GM23338 (cell line): ENCODE data around the gene ULBP3. TPM values are rescaled to one million over a fixed set of nuclear protein-coding genes. Genes with fewer than 3 reads are reported as not detected.

Source experiments
- ATAC-seq: fragments of 200-7000 bp; cut with Tn5 transposase; 3 replicates; pipeline ENCODE4 v1.9.1; 2020
- DNase-seq: peaks from one replicate; pipeline ENCODE4 v3.0.0-alpha.2; 2015; ENCODE audit warnings: low spot score
- H2AFZ ChIP-seq: fragments of 200-600 bp; sonication (generic); 2 replicates; pipeline ENCODE4 v1.8.0; 2016; ENCODE audit warnings: antibody characterized with exemption, mild to moderate bottlenecking, moderate library complexity
- H3F3A ChIP-seq: fragments of 200-600 bp; sonication (generic); replicated peaks from 2 replicates; pipeline ENCODE4 v1.8.0; 2017; ENCODE audit warnings: antibody characterized with exemption, mixed run types, low read depth
- H3K27ac ChIP-seq: fragments of 200-600 bp; sonication (generic); 2 replicates; pipeline ENCODE4 v1.6.1; 2016; ENCODE audit warnings: low read depth
- H3K27me3 ChIP-seq: fragments of 200-600 bp; sonication (generic); 2 replicates; pipeline ENCODE4 v1.8.0; 2016; ENCODE audit warnings: mild to moderate bottlenecking, mixed run types, moderate library complexity; ENCODE audit not compliant: insufficient read depth
- H3K36me3 ChIP-seq: fragments of 200-600 bp; sonication (generic); 2 replicates; pipeline ENCODE4 v1.8.0; 2016; ENCODE audit warnings: mild to moderate bottlenecking; ENCODE audit not compliant: insufficient read depth
- H3K4me1 ChIP-seq: fragments of 200-600 bp; sonication (generic); 2 replicates; pipeline ENCODE4 v1.8.0; 2016; ENCODE audit warnings: mild to moderate bottlenecking, moderate library complexity; ENCODE audit not compliant: insufficient read depth
- H3K4me2 ChIP-seq: fragments of 200-600 bp; sonication (generic); 2 replicates; pipeline ENCODE4 v1.7.1; 2017; ENCODE audit warnings: mixed run types
- H3K4me3 ChIP-seq: fragments of 200-600 bp; sonication (generic); 2 replicates; pipeline ENCODE4 v1.6.1; 2016; ENCODE audit warnings: mixed run types
- H3K79me2 ChIP-seq: fragments of 200-600 bp; sonication (generic); replicated peaks from 2 replicates; pipeline ENCODE4 v1.8.0; 2017; ENCODE audit warnings: mild to moderate bottlenecking; ENCODE audit not compliant: insufficient read depth
- H3K9me2 ChIP-seq: fragments of 200-600 bp; sonication (generic); 2 replicates; pipeline ENCODE4 v1.8.0; 2017; ENCODE audit not compliant: insufficient read depth
- H4K20me1 ChIP-seq: fragments of 200-600 bp; sonication (generic); replicated peaks from 2 replicates; pipeline ENCODE4 v1.8.0; 2017; ENCODE audit warnings: mild to moderate bottlenecking; ENCODE audit not compliant: insufficient read depth
- H3K27ac Mint-ChIP-seq: 2 replicates; pipeline ENCODE4 v1.8.0; 2020; ENCODE audit warnings: inconsistent platforms, mild to moderate bottlenecking, moderate library complexity, mixed read lengths
- H3K27me3 Mint-ChIP-seq: 3 replicates; pipeline ENCODE4 v1.8.0; 2022; ENCODE audit warnings: low read depth, mild to moderate bottlenecking, moderate library complexity, mixed read lengths, inconsistent platforms; ENCODE audit not compliant: insufficient read depth, poor library complexity
- H3K36me3 Mint-ChIP-seq: 3 replicates; pipeline ENCODE4 v1.8.0; 2021; ENCODE audit warnings: low read depth, mild to moderate bottlenecking, inconsistent platforms, moderate library complexity, mixed read lengths
- H3K4me1 Mint-ChIP-seq: 3 replicates; pipeline ENCODE4 v1.8.0; 2020; ENCODE audit warnings: mild to moderate bottlenecking, inconsistent platforms, mixed read lengths
- H3K4me3 Mint-ChIP-seq: 3 replicates; pipeline ENCODE4 v1.8.0; 2021; ENCODE audit warnings: moderate library complexity, mild to moderate bottlenecking, inconsistent platforms, mixed read lengths
- H3K9me3 Mint-ChIP-seq: 3 replicates; pipeline ENCODE4 v1.8.0; 2020; ENCODE audit warnings: moderate library complexity, mild to moderate bottlenecking, inconsistent platforms, mixed read lengths
- CREB1 ChIP-seq: fragments of 250-450 bp; sonication (Bioruptor Pico); IDR thresholded peaks from 2 replicates; pipeline ENCODE4 v1.5.0; 2020; ENCODE audit warnings: low read depth, mild to moderate bottlenecking, moderate library complexity
- EZH2phosphoT487 ChIP-seq: fragments of 200-600 bp; sonication (generic); IDR thresholded peaks from one replicate; pipeline ENCODE4 v1.8.1; 2018; ENCODE audit warnings: antibody characterized with exemption; ENCODE audit not compliant: unreplicated experiment
- JUNB ChIP-seq: IDR thresholded peaks from one replicate; pipeline ENCODE4 v1.6.1; 2016; ENCODE audit warnings: antibody characterized with exemption; ENCODE audit not compliant: unreplicated experiment
- NANOG ChIP-seq: IDR thresholded peaks from 2 replicates; pipeline ENCODE4 v1.6.1; 2016; ENCODE audit warnings: antibody characterized with exemption, borderline replicate concordance
- POLR2AphosphoS5 ChIP-seq: IDR thresholded peaks from 2 replicates; pipeline ENCODE4 v1.6.1; 2016; ENCODE audit warnings: antibody characterized with exemption, low read depth
- STAT1 ChIP-seq: IDR thresholded peaks from one replicate; pipeline ENCODE4 v1.6.1; 2016; ENCODE audit warnings: antibody characterized with exemption; ENCODE audit not compliant: unreplicated experiment
- ZNF114 ChIP-seq: fragments of 250-450 bp; sonication (Bioruptor Pico); IDR thresholded peaks from 2 replicates; pipeline ENCODE4 v1.5.0; 2020; ENCODE audit warnings: mild to moderate bottlenecking, moderate library complexity
- ZNF331 ChIP-seq: fragments of 250-450 bp; sonication (Bioruptor Pico); IDR thresholded peaks from 2 replicates; pipeline ENCODE4 v1.5.0; 2020; ENCODE audit warnings: low read depth, mild to moderate bottlenecking, moderate library complexity
- polyA plus RNA-seq: library from polyadenylated mRNA; unstranded; fragments of >200 nt; fragmentation: Nextera tagmentation; extraction: Ambion mirVana; gene quantifications from 2 replicates; pipeline ENCODE4 v1.2.1, GENCODE V29; 2016
- total RNA-seq: library from RNA; depleted of rRNA; stranded (reverse); fragments of >200 nt; shearing (Covaris generic); gene quantifications from 2 replicates; pipeline ENCODE4 v1.2.3, GENCODE V29; 2014
- TF ChIP-seq, protein P1 (sequence below): fragments of 250-450 bp; sonication (Bioruptor Pico); IDR thresholded peaks from 2 replicates; pipeline ENCODE4 v1.5.0; 2020; ENCODE audit warnings: mild to moderate bottlenecking, moderate library complexity
- TF ChIP-seq, protein P2 (sequence below), 2 experiments: fragments of 200-600 bp in 1 of 2; sonication (generic) in 1 of 2; conservative IDR thresholded peaks; 2 replicates each; pipeline versions ENCODE4 v1.5.1 to v1.6.1; 2016 to 2017; ENCODE audit warnings: antibody characterized with exemption in 2 of 2, low read depth in 2 of 2, mild to moderate bottlenecking in 2 of 2, moderate library complexity in 1 of 2
- TF ChIP-seq, protein P3 (sequence below): IDR thresholded peaks from one replicate; pipeline ENCODE4 v1.6.1; 2018; ENCODE audit warnings: antibody characterized with exemption; ENCODE audit not compliant: unreplicated experiment

The ULBP3 gene
- total and polyA plus RNA-seq, 2 experiments from 2014 or later: 0.60 to 4.2 TPM

DNA sequence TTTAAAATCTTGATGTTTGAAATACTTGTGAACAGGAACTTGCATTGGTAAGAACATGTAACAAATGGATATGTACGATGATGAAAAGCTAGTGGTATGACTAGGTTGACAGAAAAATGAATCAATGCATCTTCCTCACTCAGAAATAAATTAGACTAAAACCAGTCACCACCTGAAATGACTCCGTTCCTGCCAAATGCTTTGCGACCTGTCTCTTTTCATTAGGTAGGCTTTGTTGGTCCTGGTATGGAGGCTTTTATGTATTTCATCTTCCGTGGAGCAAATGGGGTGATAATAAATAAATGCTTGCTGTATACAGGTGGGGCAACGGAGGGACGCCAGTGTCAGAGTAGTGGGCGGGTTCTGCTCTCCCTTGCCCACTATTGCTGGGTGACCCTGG lies 17.1 kb upstream of the ULBP3 start (continued):
- TF ChIP-seq, protein P1, sequence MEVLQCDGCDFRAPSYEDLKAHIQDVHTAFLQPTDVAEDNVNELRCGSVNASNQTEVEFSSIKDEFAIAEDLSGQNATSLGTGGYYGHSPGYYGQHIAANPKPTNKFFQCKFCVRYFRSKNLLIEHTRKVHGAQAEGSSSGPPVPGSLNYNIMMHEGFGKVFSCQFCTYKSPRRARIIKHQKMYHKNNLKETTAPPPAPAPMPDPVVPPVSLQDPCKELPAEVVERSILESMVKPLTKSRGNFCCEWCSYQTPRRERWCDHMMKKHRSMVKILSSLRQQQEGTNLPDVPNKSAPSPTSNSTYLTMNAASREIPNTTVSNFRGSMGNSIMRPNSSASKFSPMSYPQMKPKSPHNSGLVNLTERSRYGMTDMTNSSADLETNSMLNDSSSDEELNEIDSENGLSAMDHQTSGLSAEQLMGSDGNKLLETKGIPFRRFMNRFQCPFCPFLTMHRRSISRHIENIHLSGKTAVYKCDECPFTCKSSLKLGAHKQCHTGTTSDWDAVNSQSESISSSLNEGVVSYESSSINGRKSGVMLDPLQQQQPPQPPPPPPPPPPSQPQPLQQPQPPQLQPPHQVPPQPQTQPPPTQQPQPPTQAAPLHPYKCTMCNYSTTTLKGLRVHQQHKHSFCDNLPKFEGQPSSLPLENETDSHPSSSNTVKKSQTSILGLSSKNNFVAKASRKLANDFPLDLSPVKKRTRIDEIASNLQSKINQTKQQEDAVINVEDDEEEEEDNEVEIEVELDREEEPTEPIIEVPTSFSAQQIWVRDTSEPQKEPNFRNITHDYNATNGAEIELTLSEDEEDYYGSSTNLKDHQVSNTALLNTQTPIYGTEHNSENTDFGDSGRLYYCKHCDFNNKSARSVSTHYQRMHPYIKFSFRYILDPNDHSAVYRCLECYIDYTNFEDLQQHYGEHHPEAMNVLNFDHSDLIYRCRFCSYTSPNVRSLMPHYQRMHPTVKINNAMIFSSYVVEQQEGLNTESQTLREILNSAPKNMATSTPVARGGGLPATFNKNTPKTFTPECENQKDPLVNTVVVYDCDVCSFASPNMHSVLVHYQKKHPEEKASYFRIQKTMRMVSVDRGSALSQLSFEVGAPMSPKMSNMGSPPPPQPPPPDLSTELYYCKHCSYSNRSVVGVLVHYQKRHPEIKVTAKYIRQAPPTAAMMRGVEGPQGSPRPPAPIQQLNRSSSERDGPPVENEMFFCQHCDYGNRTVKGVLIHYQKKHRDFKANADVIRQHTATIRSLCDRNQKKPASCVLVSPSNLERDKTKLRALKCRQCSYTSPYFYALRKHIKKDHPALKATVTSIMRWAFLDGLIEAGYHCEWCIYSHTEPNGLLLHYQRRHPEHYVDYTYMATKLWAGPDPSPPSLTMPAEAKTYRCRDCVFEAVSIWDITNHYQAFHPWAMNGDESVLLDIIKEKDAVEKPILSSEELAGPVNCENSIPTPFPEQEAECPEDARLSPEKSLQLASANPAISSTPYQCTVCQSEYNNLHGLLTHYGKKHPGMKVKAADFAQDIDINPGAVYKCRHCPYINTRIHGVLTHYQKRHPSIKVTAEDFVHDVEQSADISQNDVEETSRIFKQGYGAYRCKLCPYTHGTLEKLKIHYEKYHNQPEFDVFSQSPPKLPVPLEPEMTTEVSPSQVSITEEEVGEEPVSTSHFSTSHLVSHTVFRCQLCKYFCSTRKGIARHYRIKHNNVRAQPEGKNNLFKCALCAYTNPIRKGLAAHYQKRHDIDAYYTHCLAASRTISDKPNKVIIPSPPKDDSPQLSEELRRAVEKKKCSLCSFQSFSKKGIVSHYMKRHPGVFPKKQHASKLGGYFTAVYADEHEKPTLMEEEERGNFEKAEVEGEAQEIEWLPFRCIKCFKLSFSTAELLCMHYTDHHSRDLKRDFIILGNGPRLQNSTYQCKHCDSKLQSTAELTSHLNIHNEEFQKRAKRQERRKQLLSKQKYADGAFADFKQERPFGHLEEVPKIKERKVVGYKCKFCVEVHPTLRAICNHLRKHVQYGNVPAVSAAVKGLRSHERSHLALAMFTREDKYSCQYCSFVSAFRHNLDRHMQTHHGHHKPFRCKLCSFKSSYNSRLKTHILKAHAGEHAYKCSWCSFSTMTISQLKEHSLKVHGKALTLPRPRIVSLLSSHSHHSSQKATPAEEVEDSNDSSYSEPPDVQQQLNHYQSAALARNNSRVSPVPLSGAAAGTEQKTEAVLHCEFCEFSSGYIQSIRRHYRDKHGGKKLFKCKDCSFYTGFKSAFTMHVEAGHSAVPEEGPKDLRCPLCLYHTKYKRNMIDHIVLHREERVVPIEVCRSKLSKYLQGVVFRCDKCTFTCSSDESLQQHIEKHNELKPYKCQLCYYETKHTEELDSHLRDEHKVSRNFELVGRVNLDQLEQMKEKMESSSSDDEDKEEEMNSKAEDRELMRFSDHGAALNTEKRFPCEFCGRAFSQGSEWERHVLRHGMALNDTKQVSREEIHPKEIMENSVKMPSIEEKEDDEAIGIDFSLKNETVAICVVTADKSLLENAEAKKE: no peak
- TF ChIP-seq ZNF331 (no peak), ZNF114 (CRISPR knock-in tag) (no peak)

DNA sequence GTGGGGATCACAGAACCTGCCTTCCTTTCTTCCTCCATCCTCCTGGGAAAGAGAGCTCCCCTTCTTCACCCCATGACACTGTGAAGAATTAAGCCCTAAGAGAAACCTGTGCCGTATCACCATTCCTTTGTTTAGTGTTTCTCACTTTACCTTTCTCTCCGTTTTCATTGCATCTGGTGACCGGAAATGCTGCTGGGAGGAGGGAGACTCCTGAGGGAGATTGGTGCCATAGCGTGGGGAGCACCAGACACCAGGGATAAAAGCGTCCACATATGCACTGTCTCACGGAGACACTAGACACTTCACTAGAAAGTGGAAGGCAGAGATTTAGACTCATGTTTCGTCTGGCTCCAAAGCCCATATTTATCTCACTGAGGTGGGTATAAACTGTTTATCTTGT lies 15.5 kb upstream of the ULBP3 start:
- H3K9me3 Mint-ChIP-seq: no peaks in the 10 kb centered on the region; the same call in 2 of the 3 replicates
- Histone ChIP-seq H3K9me2 (no peaks in the 10 kb centered on the region), H3K79me2 (no peaks in the 10 kb centered on the region), H3K27me3 (no peaks in the 10 kb centered on the region), H3K27ac (no peak overlapping the region), H4K20me1 (no peaks in the 10 kb centered on the region), H3K4me3 (no peak overlapping the region), H3K4me2 (no peak overlapping the region), H3K36me3 (no peaks in the 10 kb centered on the region), H3K4me1 (no peaks in the 10 kb centered on the region), H3F3A (no peaks in the 10 kb centered on the region), H2AFZ (no peak overlapping the region)
- no peak overlapping the region for H3K27ac Mint-ChIP-seq
- DNase-seq (no peak), ATAC-seq (no peak)
- no peak overlapping the region for H3K4me3 Mint-ChIP-seq
- H3K36me3 Mint-ChIP-seq: peaks cover 2% of the 10 kb centered on the region; the same call in 1 of the 3 replicates
- peaks cover 6% of the 10 kb centered on the region for H3K4me1 Mint-ChIP-seq
- TF ChIP-seq, protein P2, sequence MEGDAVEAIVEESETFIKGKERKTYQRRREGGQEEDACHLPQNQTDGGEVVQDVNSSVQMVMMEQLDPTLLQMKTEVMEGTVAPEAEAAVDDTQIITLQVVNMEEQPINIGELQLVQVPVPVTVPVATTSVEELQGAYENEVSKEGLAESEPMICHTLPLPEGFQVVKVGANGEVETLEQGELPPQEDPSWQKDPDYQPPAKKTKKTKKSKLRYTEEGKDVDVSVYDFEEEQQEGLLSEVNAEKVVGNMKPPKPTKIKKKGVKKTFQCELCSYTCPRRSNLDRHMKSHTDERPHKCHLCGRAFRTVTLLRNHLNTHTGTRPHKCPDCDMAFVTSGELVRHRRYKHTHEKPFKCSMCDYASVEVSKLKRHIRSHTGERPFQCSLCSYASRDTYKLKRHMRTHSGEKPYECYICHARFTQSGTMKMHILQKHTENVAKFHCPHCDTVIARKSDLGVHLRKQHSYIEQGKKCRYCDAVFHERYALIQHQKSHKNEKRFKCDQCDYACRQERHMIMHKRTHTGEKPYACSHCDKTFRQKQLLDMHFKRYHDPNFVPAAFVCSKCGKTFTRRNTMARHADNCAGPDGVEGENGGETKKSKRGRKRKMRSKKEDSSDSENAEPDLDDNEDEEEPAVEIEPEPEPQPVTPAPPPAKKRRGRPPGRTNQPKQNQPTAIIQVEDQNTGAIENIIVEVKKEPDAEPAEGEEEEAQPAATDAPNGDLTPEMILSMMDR (conservative IDR thresholded peaks at IDR 0.05; ENCODE audit: low read depth in 2 of 2): no peak
- no peak for TF ChIP-seq CREB1 (CRISPR knock-in tag)
- TF ChIP-seq ZNF114 (CRISPR knock-in tag): no peak
- TF ChIP-seq STAT1: no peak
- no peak for TF ChIP-seq JUNB
- TF ChIP-seq POLR2AphosphoS5: no peak
- TF ChIP-seq, protein P3, sequence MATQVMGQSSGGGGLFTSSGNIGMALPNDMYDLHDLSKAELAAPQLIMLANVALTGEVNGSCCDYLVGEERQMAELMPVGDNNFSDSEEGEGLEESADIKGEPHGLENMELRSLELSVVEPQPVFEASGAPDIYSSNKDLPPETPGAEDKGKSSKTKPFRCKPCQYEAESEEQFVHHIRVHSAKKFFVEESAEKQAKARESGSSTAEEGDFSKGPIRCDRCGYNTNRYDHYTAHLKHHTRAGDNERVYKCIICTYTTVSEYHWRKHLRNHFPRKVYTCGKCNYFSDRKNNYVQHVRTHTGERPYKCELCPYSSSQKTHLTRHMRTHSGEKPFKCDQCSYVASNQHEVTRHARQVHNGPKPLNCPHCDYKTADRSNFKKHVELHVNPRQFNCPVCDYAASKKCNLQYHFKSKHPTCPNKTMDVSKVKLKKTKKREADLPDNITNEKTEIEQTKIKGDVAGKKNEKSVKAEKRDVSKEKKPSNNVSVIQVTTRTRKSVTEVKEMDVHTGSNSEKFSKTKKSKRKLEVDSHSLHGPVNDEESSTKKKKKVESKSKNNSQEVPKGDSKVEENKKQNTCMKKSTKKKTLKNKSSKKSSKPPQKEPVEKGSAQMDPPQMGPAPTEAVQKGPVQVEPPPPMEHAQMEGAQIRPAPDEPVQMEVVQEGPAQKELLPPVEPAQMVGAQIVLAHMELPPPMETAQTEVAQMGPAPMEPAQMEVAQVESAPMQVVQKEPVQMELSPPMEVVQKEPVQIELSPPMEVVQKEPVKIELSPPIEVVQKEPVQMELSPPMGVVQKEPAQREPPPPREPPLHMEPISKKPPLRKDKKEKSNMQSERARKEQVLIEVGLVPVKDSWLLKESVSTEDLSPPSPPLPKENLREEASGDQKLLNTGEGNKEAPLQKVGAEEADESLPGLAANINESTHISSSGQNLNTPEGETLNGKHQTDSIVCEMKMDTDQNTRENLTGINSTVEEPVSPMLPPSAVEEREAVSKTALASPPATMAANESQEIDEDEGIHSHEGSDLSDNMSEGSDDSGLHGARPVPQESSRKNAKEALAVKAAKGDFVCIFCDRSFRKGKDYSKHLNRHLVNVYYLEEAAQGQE: no peak
- no peak for TF ChIP-seq EZH2phosphoT487
- no peak for TF ChIP-seq ZNF331
- no peak for TF ChIP-seq NANOG
- H3K27me3 Mint-ChIP-seq: peaks cover 3% of the 10 kb centered on the region
